Ramos (cell line): ENCODE measurements around the gene ANKRD49.

Experiments
- in situ Hi-C: fragments of 300-500 bp; cut with MboI; formaldehyde crosslinking; loops from one replicate; pipeline ENCODE4 v1.14.3; 2022; ENCODE audit warnings: low sequenced_read_pairs; ENCODE audit not compliant: unreplicated experiment

Gene ANKRD49

DNA sequence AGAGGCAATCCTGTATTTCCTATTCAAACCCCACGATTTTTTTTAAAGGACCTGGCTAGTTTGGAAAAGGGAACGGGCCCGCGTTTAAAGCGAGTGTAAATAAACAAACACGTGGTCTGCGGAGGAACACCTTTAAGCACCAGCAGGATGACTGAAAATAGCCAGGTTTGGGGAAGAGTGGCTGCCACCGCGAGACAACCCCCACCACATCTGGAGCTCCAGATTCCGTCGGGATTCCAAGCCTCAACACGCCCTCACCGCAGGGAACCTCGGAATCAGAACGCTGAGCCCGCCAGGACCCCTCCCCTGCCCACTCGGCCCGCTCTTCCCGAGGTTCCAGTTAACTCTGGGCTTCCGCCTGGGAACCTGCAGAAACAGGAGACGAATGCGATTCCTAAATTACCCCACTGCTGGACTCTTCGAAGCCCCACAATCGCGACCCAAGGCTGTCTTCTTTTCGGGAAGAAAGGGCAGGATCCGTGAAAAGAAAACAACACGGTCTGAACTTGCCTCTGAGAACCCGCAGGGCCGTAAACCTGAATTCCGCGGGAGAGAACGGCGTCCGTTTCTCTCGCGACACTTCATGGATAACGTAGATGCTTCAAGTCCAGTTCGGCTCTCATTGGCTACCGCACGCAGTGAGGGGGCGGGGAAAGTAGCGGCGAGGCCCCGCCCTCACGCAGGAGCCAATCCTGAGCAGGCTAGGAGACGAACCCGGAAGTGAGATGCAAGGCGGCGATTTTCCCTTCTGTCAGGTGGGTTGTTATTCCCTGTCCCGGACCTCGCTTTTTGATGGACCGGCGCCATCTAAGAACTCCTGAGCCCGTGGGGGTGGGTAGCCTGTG, at the start of gene ANKRD49, which contains the start of gene MRE11:
Gene ANKRD49 (plus strand): TSS at position 704 of the 845 bp plus-strand sequence. CDS start 2,710 bp downstream, outside the sequence.
Gene MRE11 (minus strand): TSS at position 564 of the 845 bp plus-strand sequence. CDS start 1,043 bp downstream, outside the sequence.
- in situ Hi-C loops: loop anchor here (25.0 kb wide), 1 partner anchor 806 kb away; no protein-coding TSS in a partner anchor

- in situ Hi-C loops: no loop called here
Measured at GRCh38 chr11:94445641-94446040, 48.1 kb upstream of the ANKRD49 start.

GRCh38 chr11:94447149-94447548, 46.6 kb upstream of the ANKRD49 start:
- in situ Hi-C loops: no loop called here

- in situ Hi-C loops: no loop called here
Measured at GRCh38 chr11:94449029-94449428, 44.8 kb upstream of the ANKRD49 start.

DNA sequence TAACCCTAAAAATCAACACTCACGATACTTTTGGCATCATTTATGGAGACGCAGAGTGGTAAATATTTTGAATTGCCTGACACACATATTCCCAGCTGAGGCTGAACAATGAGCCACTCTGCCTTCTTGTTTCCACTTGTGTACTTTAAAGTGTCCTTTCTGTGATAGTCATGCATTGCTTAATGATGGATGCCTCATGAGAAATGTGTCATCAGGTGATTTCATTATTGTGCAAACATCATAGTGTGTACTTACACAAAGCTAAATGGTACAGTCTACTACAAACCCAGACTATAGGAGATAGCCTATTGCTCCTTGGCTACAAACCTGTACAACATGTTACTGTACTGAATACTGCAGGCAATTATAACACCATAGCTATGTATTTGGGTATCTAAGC, 44.3 kb upstream of the ANKRD49 start:
- in situ Hi-C loops: no loop called here

GRCh38 chr11:94450048-94450447, 43.7 kb upstream of the ANKRD49 start:
- in situ Hi-C loops: no loop called here

DNA sequence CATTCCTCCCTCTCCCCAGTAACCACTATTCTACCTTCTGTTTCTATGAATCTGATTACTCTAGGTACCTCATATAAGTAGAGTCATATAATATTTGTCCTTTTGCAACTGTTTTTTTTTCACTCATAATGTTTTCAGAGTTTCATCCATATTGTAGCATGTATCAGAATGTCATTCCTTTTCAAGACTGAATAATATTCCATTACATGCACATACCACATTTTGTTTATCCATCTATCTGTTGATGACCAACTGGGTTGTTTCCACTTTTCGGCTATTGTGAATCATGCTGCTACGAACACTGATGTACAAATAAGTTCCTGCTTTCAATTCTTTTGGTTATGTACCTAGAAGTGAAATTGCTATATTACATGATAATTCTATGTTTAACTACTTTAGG, 40.8 kb upstream of the ANKRD49 start:
- in situ Hi-C loops: no loop called here

DNA sequence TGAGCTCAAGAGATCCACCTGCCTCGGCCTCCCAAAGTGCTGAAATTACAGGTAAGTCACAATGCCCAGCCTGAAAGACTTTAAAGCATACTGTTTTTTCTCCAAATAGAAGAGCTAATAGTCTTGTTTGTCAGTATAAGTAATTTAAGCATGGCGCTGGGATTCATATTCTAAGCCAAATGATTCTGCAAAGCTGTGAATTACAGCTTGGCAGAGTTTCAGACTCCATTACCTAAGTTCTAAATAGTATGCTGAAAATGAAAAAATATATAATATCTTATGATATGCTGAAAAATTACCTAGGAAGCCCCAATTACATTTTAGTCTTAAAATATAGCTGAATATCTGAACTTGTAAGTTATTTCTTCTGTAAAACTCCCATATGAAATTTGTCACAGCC, 39.5 kb upstream of the ANKRD49 start:
- in situ Hi-C loops: no loop called here

DNA sequence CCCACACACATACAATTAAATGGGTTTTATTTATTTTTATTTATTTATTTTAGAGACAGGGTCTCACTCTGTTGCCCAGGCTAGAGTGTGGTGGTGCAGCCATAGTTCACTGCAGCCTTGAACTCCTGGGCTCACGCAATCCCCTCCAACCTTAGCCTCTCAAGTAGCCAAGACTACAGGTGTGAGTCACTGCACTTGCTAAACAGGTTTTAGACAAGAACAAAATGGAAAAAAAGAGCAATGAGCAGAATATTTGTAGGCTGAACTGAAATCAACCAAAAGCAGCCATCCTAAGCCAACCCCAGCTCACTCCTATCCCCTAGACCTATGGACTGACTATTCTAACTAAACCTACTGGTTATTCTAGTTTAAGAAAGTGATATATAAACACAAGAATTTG, 37.9 kb upstream of the ANKRD49 start:
- in situ Hi-C loops: no loop called here

DNA sequence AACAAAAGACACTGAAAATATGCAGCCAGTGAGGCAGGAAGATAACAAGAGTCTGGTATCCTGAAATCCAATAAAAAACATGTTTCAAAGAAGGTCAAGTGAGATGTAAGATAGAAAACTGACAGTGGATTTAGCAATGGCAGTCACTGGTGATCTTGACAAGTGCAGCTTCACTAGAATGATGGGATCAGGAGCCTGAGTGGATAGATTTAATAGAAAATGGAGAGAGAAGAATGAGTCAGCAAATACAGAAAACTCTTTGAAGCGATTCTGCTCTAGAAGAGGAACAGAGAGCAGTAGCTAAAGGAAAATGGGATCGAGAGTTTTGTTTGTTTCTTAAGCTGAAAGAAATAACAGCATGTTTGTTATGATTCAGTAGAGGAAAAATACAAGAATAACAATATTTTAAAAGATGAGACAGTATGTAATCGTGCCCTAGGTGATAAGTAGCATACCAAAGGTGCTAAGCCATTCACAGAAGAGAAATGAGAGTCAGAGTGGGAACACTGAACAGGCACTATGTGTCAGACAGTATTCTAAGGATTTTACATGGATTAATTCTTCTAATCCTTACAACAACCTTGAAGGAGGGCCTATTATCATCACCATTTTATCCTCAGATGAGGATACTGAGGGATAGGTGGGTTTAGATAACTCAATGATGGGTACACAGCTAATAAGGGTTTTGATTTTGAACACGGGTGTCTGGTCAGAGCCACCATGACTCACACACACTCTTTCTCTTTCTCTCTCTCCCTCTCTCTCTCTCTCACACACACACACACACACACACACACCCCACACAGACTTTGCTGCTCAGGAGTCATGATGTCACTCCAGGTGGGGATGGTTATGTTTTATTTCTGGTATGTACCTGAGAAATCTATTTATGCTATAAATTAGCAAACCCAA, 36.4 kb upstream of the ANKRD49 start:
- in situ Hi-C loops: no loop called here

DNA sequence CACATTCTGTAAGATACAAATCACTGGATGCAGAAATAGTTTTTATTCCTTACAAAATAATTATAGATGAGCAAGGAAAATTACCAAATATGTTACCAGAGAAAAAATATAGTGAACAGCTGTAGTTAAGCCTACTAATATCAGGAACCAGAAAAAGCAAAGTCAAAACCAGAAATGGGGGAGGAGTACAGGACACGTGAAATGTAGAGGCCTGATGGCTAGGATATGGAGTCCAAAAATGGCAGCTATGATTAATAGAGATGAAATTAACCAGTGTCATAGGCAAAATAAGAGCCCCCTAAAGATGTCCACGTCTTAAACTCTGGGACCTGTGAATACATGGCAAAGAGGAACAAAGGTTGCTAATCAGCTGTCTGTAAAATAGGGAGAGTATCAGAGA, 34.2 kb upstream of the ANKRD49 start:
- in situ Hi-C loops: no loop called here

- in situ Hi-C loops: no loop called here
Measured at GRCh38 chr11:94469416-94469815, 24.4 kb upstream of the ANKRD49 start.

GRCh38 chr11:94472916-94473799, 20.6 kb upstream of the ANKRD49 start:
- in situ Hi-C loops: no loop called here

- in situ Hi-C loops: loop anchor here (25.0 kb wide), 1 partner anchor 790 kb away; no protein-coding TSS in a partner anchor
Measured at GRCh38 chr11:94477624-94478023, 16.2 kb upstream of the ANKRD49 start.

DNA sequence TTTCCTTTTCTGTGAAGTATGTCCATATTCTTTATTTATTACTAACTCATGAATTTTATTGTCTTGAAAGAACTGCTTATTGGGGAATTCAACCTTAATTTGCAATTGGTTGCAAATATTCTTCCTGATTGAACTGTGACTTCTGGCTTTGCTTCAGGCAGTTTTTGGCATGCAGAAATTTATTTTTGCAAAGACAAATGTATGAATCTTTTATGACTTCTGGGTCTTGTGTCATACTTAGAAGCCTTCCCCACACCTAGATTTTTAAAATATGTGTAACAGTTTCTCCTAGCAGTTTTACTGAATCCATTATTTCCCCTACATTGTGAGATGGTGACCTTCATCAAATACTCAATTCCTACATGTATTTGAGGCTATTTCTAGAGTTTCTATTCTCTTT, 12.4 kb upstream of the ANKRD49 start:
- in situ Hi-C loops: loop anchor here (25.0 kb wide), 1 partner anchor 794 kb away; no protein-coding TSS in a partner anchor

GRCh38 chr11:94486068-94486467, 7.7 kb upstream of the ANKRD49 start:
- in situ Hi-C loops: loop anchor here (25.0 kb wide), 1 partner anchor 799 kb away; no protein-coding TSS in a partner anchor

DNA sequence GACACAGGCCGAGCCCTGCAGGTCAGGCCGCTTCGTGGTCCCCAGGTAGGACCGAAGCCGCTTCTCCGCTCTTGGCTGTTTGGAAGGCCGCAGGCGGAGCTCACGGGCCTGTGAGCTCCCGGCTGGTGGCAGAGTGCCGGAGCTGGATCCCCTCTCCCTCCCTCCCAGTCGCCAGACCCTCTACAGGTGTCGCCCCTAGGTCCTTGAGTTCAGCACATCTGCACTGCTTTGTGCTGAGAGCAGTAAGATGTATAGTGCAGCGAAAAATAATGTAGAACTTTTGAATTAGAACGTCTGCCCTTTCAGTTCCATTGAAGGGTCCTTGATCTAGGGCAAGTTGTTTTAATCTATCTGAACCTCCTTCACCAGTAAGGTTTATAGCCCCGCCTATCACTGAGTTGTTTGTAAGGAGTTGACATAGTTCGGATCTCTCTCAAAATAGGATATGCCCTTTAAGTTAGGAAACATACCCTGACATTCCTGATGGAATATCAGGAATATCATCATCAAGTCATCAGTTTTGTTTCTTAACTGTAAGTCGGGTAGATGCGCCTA, 419 bp downstream of the ANKRD49 start:
- in situ Hi-C loops: loop anchor here (25.0 kb wide), 1 partner anchor 807 kb away; no protein-coding TSS in a partner anchor

GRCh38 chr11:94500181-94500580, 6.4 kb downstream of the ANKRD49 start:
- in situ Hi-C loops: loop anchor here (10.0 to 25.0 kb wide), 3 partner anchors 175 to 588 kb away; no protein-coding TSS in a partner anchor

DNA sequence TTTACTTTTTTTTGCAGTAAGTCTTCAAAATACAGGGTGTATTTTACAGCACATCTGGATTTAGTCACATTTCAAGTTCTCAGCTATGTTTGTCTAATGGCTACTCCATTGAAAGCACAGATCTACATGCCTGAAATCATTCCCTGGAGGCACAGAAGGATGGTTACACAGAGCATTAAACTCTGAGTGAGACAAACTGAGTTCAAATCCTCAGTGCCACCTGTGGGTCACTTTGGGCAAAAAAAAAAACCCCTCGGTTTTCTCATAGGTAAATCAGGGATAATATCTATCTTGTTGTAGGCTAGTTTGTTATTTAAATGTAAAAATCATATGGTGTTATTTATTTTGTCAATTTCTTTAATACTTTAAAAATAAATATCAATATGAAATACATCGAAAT, 7.7 kb downstream of the ANKRD49 start:
- in situ Hi-C loops: loop anchor here (10.0 to 25.0 kb wide), 3 partner anchors 177 to 589 kb away; no protein-coding TSS in a partner anchor
